ENCODE measurements around the gene DDX21.

The DDX21 gene

GRCh38 chr10:69014171-69014570, 58.2 kb downstream of the DDX21 start:
- Histone ChIP-seq H3K36me3 (ENCODE audit: insufficient read depth, low read length) (peaks cover 50% of the 10 kb centered on the region; the same call in 1 of the 2 replicates), H3K4me2 (ENCODE audit: low read depth, low read length, poor library complexity, severe bottlenecking) (no peak overlapping the region)
- TF ChIP-seq EZH2phosphoT487 (IDR thresholded peaks at IDR 0.05; ENCODE audit: borderline replicate concordance) (no peak), CTCF (conservative IDR thresholded peaks at IDR 0.05; ENCODE audit: low read length) (no peak)

GRCh38 chr10:69018613-69019012, 62.6 kb downstream of the DDX21 start:
- no peaks in the 10 kb centered on the region for H3K79me2 ChIP-seq (ENCODE audit: insufficient read depth, low read length)
- H2AFZ ChIP-seq (ENCODE audit: low read length), result no peak overlapping the region
- TF ChIP-seq CTCF (conservative IDR thresholded peaks at IDR 0.05; ENCODE audit: low read length), result no peak
- TF ChIP-seq EZH2phosphoT487 (IDR thresholded peaks at IDR 0.05; ENCODE audit: borderline replicate concordance), result no peak

More at GRCh38 chr10:69014171-69014570, 58.2 kb downstream of the DDX21 start:
- H4K20me1 ChIP-seq (ENCODE audit: insufficient read depth, low read length, poor library complexity, severe bottlenecking), result no peaks in the 10 kb centered on the region
- no peaks in the 10 kb centered on the region for H3F3A ChIP-seq (ENCODE audit: low read depth)
- H3K4me3 ChIP-seq (ENCODE audit: low read length, poor library complexity, severe bottlenecking), result no peak overlapping the region
- H3K27me3 ChIP-seq (ENCODE audit: insufficient read depth, low read length, poor library complexity, severe bottlenecking), result no peaks in the 10 kb centered on the region
- no peak overlapping the region for H2AFZ ChIP-seq (ENCODE audit: low read length)
- H3K4me1 ChIP-seq (ENCODE audit: insufficient read depth, low read length, poor library complexity, severe bottlenecking), result no peaks in the 10 kb centered on the region
- H3K9me2 ChIP-seq (replicated peaks; ENCODE audit: low read depth, low read length), result no peaks in the 10 kb centered on the region
- H3K9ac ChIP-seq (ENCODE audit: low read depth, low read length, poor library complexity, severe bottlenecking), result no peak overlapping the region
- H3K79me2 ChIP-seq (ENCODE audit: insufficient read depth, low read length), result no peaks in the 10 kb centered on the region
- no peaks in the 10 kb centered on the region for H3K9me3 ChIP-seq (ENCODE audit: insufficient read depth, low read depth, low read length)

GRCh38 chr10:69022611-69023010, 66.6 kb downstream of the DDX21 start:
- Histone ChIP-seq H3K79me2 (ENCODE audit: insufficient read depth, low read length) (no peaks in the 10 kb centered on the region), H3K36me3 (ENCODE audit: insufficient read depth, low read length) (peaks cover 4% of the 10 kb centered on the region; the same call in 1 of the 2 replicates), H3K4me2 (ENCODE audit: low read depth, low read length, poor library complexity, severe bottlenecking) (no peak overlapping the region), H3F3A (ENCODE audit: low read depth) (no peaks in the 10 kb centered on the region), H3K9me2 (replicated peaks; ENCODE audit: low read depth, low read length) (no peaks in the 10 kb centered on the region), H3K4me3 (ENCODE audit: low read length, poor library complexity, severe bottlenecking) (no peak overlapping the region), H3K9me3 (ENCODE audit: insufficient read depth, low read depth, low read length) (no peaks in the 10 kb centered on the region), H3K9ac (ENCODE audit: low read depth, low read length, poor library complexity, severe bottlenecking) (no peak overlapping the region), H4K20me1 (ENCODE audit: insufficient read depth, low read length, poor library complexity, severe bottlenecking) (no peaks in the 10 kb centered on the region), H3K4me1 (ENCODE audit: insufficient read depth, low read length, poor library complexity, severe bottlenecking) (peaks cover 3% of the 10 kb centered on the region), H2AFZ (ENCODE audit: low read length) (no peak overlapping the region), H3K27me3 (ENCODE audit: insufficient read depth, low read length, poor library complexity, severe bottlenecking) (no peaks in the 10 kb centered on the region)
- no peak for TF ChIP-seq EZH2phosphoT487 (IDR thresholded peaks at IDR 0.05; ENCODE audit: borderline replicate concordance)

More at GRCh38 chr10:69018613-69019012, 62.6 kb downstream of the DDX21 start:
- H3K27me3 ChIP-seq (ENCODE audit: insufficient read depth, low read length, poor library complexity, severe bottlenecking), result no peaks in the 10 kb centered on the region
- H3K9me3 ChIP-seq (ENCODE audit: insufficient read depth, low read depth, low read length), result no peaks in the 10 kb centered on the region
- H3K4me3 ChIP-seq (ENCODE audit: low read length, poor library complexity, severe bottlenecking), result no peak overlapping the region
- H3K4me2 ChIP-seq (ENCODE audit: low read depth, low read length, poor library complexity, severe bottlenecking), result no peak overlapping the region
- H3K9me2 ChIP-seq (replicated peaks; ENCODE audit: low read depth, low read length), result no peaks in the 10 kb centered on the region
- H4K20me1 ChIP-seq (ENCODE audit: insufficient read depth, low read length, poor library complexity, severe bottlenecking), result no peaks in the 10 kb centered on the region
- peaks cover 25% of the 10 kb centered on the region; the same call in 1 of the 2 replicates for H3K36me3 ChIP-seq (ENCODE audit: insufficient read depth, low read length)
- H3K4me1 ChIP-seq (ENCODE audit: insufficient read depth, low read length, poor library complexity, severe bottlenecking), result no peaks in the 10 kb centered on the region
- H3F3A ChIP-seq (ENCODE audit: low read depth), result no peaks in the 10 kb centered on the region
- H3K9ac ChIP-seq (ENCODE audit: low read depth, low read length, poor library complexity, severe bottlenecking), result no peak overlapping the region

GRCh38 chr10:69025370-69025896, 69.5 kb downstream of the DDX21 start:
- Histone ChIP-seq H3K4me3 (ENCODE audit: low read length, poor library complexity, severe bottlenecking) (no peak overlapping the region), H3F3A (ENCODE audit: low read depth) (no peaks in the 10 kb centered on the region), H2AFZ (ENCODE audit: low read length) (no peak overlapping the region), H3K9me2 (replicated peaks; ENCODE audit: low read depth, low read length) (no peaks in the 10 kb centered on the region), H3K4me2 (ENCODE audit: low read depth, low read length, poor library complexity, severe bottlenecking) (no peak overlapping the region), H3K36me3 (ENCODE audit: insufficient read depth, low read length) (no peaks in the 10 kb centered on the region), H4K20me1 (ENCODE audit: insufficient read depth, low read length, poor library complexity, severe bottlenecking) (no peaks in the 10 kb centered on the region), H3K9me3 (ENCODE audit: insufficient read depth, low read depth, low read length) (no peaks in the 10 kb centered on the region), H3K4me1 (ENCODE audit: insufficient read depth, low read length, poor library complexity, severe bottlenecking) (peaks cover 8% of the 10 kb centered on the region), H3K27me3 (ENCODE audit: insufficient read depth, low read length, poor library complexity, severe bottlenecking) (no peaks in the 10 kb centered on the region), H3K79me2 (ENCODE audit: insufficient read depth, low read length) (no peaks in the 10 kb centered on the region), H3K9ac (ENCODE audit: low read depth, low read length, poor library complexity, severe bottlenecking) (no peak overlapping the region)
- no peak for TF ChIP-seq EZH2phosphoT487 (IDR thresholded peaks at IDR 0.05; ENCODE audit: borderline replicate concordance)
- TF ChIP-seq CTCF (conservative IDR thresholded peaks at IDR 0.05; ENCODE audit: low read length), result no peak

Data from Loucy (cell line).